HEK293 (cell line): ENCODE results near the gene UBE2J2.
A peak's percentile ranks its signal among the peaks of the same experiment; 100 is the strongest.

Experiments
- CTCF ChIA-PET: fragments of 350-600 bp; formaldehyde crosslinking; extraction: SDS; loops from one replicate; lab custom pipeline; 2021; ENCODE audit warnings: antibody characterized with exemption; lab: Yijun Ruan, JAX
- POLR2A ChIA-PET: fragments of 300-600 bp; formaldehyde crosslinking; extraction: SDS; loops from one replicate; lab custom pipeline; 2020; ENCODE audit warnings: antibody characterized with exemption, inconsistent platforms; lab: Yijun Ruan, JAX
- H3K27ac ChIP-seq: fragments of 200-500 bp; sonication (Bioruptor generic); 2 replicates; pipeline ENCODE4 v1.5.1; 2014; ENCODE audit warnings: low read depth, low read length, control low read depth, inconsistent platforms; ENCODE audit errors: extremely low read depth
- H3K36me3 ChIP-seq, 2 experiments: fragments of 200-500 bp in 1 of 2; sonication (Bioruptor generic) in 1 of 2; 1 replicate in 1 of 2; 2 replicates in 1 of 2; pipeline ENCODE4 v1.5.1; 2014 to 2017; ENCODE audit warnings: inconsistent platforms in 2 of 2, low read length in 2 of 2; ENCODE audit not compliant: control insufficient read depth in 2 of 2, insufficient read depth in 1 of 2
- H3K4me1 ChIP-seq: fragments of 200-500 bp; sonication (Bioruptor generic); 2 replicates; pipeline ENCODE4 v1.5.1; 2014; ENCODE audit warnings: mild to moderate bottlenecking, low read length, inconsistent platforms; ENCODE audit not compliant: control insufficient read depth, insufficient read depth
- H3K4me3 ChIP-seq: 2 replicates; pipeline ENCODE4 v1.5.1; 2011; ENCODE audit warnings: low read depth, mild to moderate bottlenecking, control low read depth, low read length, moderate library complexity
- H3K9me3 ChIP-seq: fragments of 200-500 bp; sonication (Bioruptor generic); 2 replicates; pipeline ENCODE4 v1.5.1; 2014; ENCODE audit warnings: low read depth, low read length, inconsistent platforms; ENCODE audit not compliant: control insufficient read depth, insufficient read depth
- BCL11A ChIP-seq: fragments of 450-650 bp; formaldehyde crosslinking; IDR thresholded peaks from 2 replicates; pipeline ENCODE4 v1.5.1; 2016; ENCODE audit warnings: low read depth, missing biosample characterization, missing genetic modification characterization
- HIC1 ChIP-seq: fragments of 450-650 bp; formaldehyde crosslinking; IDR thresholded peaks from 2 replicates; pipeline ENCODE4 v1.5.1; 2016; ENCODE audit warnings: missing biosample characterization, missing genetic modification characterization
- HOXC10 ChIP-seq: sonication (generic); formaldehyde crosslinking; IDR thresholded peaks from 2 replicates; pipeline ENCODE4 v1.8.1; 2023; ENCODE audit warnings: mild to moderate bottlenecking, missing genetic modification reagents
- SCRT2 ChIP-seq: fragments of 450-650 bp; formaldehyde crosslinking; IDR thresholded peaks from 2 replicates; pipeline ENCODE4 v1.5.1; 2016; ENCODE audit warnings: missing biosample characterization, missing genetic modification characterization
- ZBTB7A ChIP-seq: fragments of 450-650 bp; formaldehyde crosslinking; IDR thresholded peaks from 2 replicates; pipeline ENCODE4 v1.5.1; 2016; ENCODE audit warnings: low read depth, missing biosample characterization, missing genetic modification characterization
- ZFP69B ChIP-seq: fragments of 450-650 bp; formaldehyde crosslinking; IDR thresholded peaks from 2 replicates; pipeline ENCODE4 v1.5.1; 2016; ENCODE audit warnings: missing biosample characterization, missing genetic modification characterization
- ZIC2 ChIP-seq: fragments of 450-650 bp; formaldehyde crosslinking; IDR thresholded peaks from 2 replicates; pipeline ENCODE4 v1.5.1; 2016; ENCODE audit warnings: missing biosample characterization, missing genetic modification characterization
- ZNF146 ChIP-seq: fragments of 450-650 bp; formaldehyde crosslinking; IDR thresholded peaks from 2 replicates; pipeline ENCODE4 v1.5.1; 2016; ENCODE audit warnings: missing biosample characterization, missing genetic modification characterization
- ZNF16 ChIP-seq: fragments of 450-650 bp; formaldehyde crosslinking; IDR thresholded peaks from 2 replicates; pipeline ENCODE4 v1.5.1; 2016; ENCODE audit warnings: low read depth, missing biosample characterization, missing genetic modification characterization
- ZNF2 ChIP-seq: fragments of 450-650 bp; formaldehyde crosslinking; IDR thresholded peaks from 2 replicates; pipeline ENCODE4 v1.5.1; 2016; ENCODE audit warnings: missing biosample characterization, missing genetic modification characterization
- ZNF239 ChIP-seq: fragments of 450-650 bp; formaldehyde crosslinking; IDR thresholded peaks from 2 replicates; pipeline ENCODE4 v1.5.1; 2016; ENCODE audit warnings: missing biosample characterization, missing genetic modification characterization
- ZNF292 ChIP-seq: fragments of 450-650 bp; formaldehyde crosslinking; IDR thresholded peaks from 2 replicates; pipeline ENCODE4 v1.5.1; 2016; ENCODE audit warnings: low read depth, missing biosample characterization, missing genetic modification characterization, borderline replicate concordance
- ZSCAN30 ChIP-seq: fragments of 450-650 bp; IDR thresholded peaks from 2 replicates; pipeline ENCODE4 v1.5.1; 2018; ENCODE audit warnings: missing biosample characterization, mild to moderate bottlenecking, missing genetic modification characterization, moderate library complexity
- TF ChIP-seq, protein P1 (sequence below): fragments of 450-650 bp; formaldehyde crosslinking; IDR thresholded peaks from 2 replicates; pipeline ENCODE4 v1.5.1; 2017; ENCODE audit warnings: missing biosample characterization, missing genetic modification characterization
- TF ChIP-seq, protein P2 (sequence below): fragments of 450-650 bp; formaldehyde crosslinking; IDR thresholded peaks from 2 replicates; pipeline ENCODE4 v1.5.1; 2016; ENCODE audit warnings: missing biosample characterization, missing genetic modification characterization

The UBE2J2 gene

GRCh38 chr1:1243266-1243660, 30.4 kb downstream of the UBE2J2 start:
- POLR2A ChIA-PET = no interaction called here
- Histone ChIP-seq H3K27ac (no peak overlapping the region), H3K4me1 (no peaks in the 10 kb centered on the region), H3K36me3 (no peaks in the 10 kb centered on the region), H3K9me3 (no peaks in the 10 kb centered on the region), H3K4me3 (no peak overlapping the region)
- TF ChIP-seq HOXC10 (no peak), ZNF239 (tag by site-specific recombination) (no peak), HIC1 (tag by site-specific recombination) (peak; percentile 33; the same call in 1 of the 2 replicates), ZNF292 (no peak), BCL11A (tag by site-specific recombination) (0 out of 2 replicates have a peak, but pooled peaks have one; percentile 28), ZSCAN30 (tag by site-specific recombination) (no peak), ZBTB7A (0 out of 2 replicates have a peak, but pooled peaks have one; percentile 53), ZNF146 (tag by site-specific recombination) (no peak)
- CTCF ChIA-PET = no interaction called here

DNA sequence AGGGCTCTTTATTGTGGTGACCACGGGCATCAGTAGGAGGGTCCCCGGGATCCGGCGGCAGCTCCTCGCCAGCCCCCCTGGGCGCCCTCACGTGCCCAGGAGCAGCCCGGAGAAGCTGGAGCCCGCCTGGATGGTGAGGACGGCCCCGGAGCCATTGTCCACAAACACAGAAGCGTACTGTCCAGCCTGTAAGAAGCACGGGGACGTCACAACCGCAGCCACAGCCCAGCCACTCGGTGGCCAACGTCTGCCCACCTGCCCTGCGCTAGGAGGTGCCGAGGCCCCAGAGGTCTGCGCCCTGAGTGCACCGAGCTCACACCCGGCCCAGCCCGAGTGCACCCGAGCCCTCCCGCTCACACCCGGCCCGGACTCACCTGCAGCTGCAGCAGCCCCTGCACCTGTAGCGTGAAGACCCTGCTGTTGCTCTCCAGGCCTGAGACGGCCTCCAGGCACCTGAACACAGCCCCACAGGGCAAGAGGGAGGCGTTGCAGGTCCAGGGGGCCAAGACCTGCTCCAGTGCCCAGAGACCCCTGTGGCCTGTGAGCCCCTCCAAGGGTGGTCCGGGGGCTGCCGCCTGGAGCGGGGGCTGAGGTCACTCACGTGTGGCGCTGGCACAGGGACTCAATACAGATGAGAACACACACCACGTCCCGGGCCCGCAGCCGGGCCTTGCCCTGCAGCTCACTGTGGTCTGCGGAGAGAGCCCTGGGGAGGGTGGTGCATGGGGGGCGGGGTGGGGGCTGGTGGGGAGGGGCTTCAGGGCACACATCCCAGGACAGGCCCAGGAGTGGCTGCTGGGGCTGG, 31.0 kb downstream of the UBE2J2 start:
- H3K4me1 ChIP-seq = no peaks in the 10 kb centered on the region
- no peaks in the 10 kb centered on the region for H3K9me3 ChIP-seq
- no peak overlapping the region for H3K27ac ChIP-seq
- TF ChIP-seq SCRT2 (tag by site-specific recombination) = peak; percentile 57; the same call in 1 of the 2 replicates
- TF ChIP-seq BCL11A (tag by site-specific recombination) = peak; percentile 10; the same call in 1 of the 2 replicates
- TF ChIP-seq ZFP69B (tag by site-specific recombination) = no peak
- no peak for TF ChIP-seq ZNF16 (tag by site-specific recombination)
- TF ChIP-seq, protein P1, sequence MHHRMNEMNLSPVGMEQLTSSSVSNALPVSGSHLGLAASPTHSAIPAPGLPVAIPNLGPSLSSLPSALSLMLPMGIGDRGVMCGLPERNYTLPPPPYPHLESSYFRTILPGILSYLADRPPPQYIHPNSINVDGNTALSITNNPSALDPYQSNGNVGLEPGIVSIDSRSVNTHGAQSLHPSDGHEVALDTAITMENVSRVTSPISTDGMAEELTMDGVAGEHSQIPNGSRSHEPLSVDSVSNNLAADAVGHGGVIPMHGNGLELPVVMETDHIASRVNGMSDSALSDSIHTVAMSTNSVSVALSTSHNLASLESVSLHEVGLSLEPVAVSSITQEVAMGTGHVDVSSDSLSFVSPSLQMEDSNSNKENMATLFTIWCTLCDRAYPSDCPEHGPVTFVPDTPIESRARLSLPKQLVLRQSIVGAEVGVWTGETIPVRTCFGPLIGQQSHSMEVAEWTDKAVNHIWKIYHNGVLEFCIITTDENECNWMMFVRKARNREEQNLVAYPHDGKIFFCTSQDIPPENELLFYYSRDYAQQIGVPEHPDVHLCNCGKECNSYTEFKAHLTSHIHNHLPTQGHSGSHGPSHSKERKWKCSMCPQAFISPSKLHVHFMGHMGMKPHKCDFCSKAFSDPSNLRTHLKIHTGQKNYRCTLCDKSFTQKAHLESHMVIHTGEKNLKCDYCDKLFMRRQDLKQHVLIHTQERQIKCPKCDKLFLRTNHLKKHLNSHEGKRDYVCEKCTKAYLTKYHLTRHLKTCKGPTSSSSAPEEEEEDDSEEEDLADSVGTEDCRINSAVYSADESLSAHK (tag by site-specific recombination) = no peak
- TF ChIP-seq HIC1 (tag by site-specific recombination) = peak; percentile 34; the same call in 1 of the 2 replicates
- TF ChIP-seq, protein P2, sequence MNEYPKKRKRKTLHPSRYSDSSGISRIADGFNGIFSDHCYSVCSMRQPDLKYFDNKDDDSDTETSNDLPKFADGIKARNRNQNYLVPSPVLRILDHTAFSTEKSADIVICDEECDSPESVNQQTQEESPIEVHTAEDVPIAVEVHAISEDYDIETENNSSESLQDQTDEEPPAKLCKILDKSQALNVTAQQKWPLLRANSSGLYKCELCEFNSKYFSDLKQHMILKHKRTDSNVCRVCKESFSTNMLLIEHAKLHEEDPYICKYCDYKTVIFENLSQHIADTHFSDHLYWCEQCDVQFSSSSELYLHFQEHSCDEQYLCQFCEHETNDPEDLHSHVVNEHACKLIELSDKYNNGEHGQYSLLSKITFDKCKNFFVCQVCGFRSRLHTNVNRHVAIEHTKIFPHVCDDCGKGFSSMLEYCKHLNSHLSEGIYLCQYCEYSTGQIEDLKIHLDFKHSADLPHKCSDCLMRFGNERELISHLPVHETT (tag by site-specific recombination) = no peak
- TF ChIP-seq ZNF2 = no peak
- no peak for TF ChIP-seq ZIC2 (tag by site-specific recombination)
- TF ChIP-seq, all 188 proteins: peak for 3
- no peak overlapping the region for H3K4me3 ChIP-seq
- H3K36me3 ChIP-seq = no peaks in the 10 kb centered on the region
- ChIA-PET POLR2A (no interaction called here), CTCF (no interaction called here)
